Chondrocyte (in vitro differentiated cells): ENCODE data around the gene TPBGL. TPM values are rescaled to one million over a fixed set of nuclear protein-coding genes. Genes with fewer than 3 reads are reported as not detected.

Experiments used
- DNase-seq: peaks from one replicate; pipeline ENCODE4 v3.0.0; 2021; ENCODE audit warnings: mixed read lengths, low spot score
- H3K27ac Mint-ChIP-seq: one replicate; pipeline ENCODE4 v1.8.0; 2021; ENCODE audit warnings: mild to moderate bottlenecking, moderate library complexity, mixed read lengths; ENCODE audit not compliant: unreplicated experiment
- H3K27me3 Mint-ChIP-seq: 2 replicates; pipeline ENCODE4 v1.8.0; 2021; ENCODE audit warnings: low read depth, mixed read lengths
- H3K36me3 Mint-ChIP-seq: 2 replicates; pipeline ENCODE4 v1.8.0; 2021; ENCODE audit warnings: low read depth, mixed read lengths
- H3K4me1 Mint-ChIP-seq: 2 replicates; pipeline ENCODE4 v1.8.0; 2021; ENCODE audit warnings: low read depth, mild to moderate bottlenecking, mixed read lengths
- H3K4me3 Mint-ChIP-seq: one replicate; pipeline ENCODE4 v1.8.0; 2021; ENCODE audit warnings: mild to moderate bottlenecking, moderate library complexity, mixed read lengths; ENCODE audit not compliant: unreplicated experiment
- H3K9me3 Mint-ChIP-seq: 2 replicates; pipeline ENCODE4 v1.8.0; 2021; ENCODE audit warnings: low read depth, mixed read lengths
- CTCF ChIP-seq: fragments of 200-600 bp; sonication (generic); IDR thresholded peaks from 2 replicates; pipeline ENCODE4 v1.5.0; 2021; ENCODE audit warnings: antibody characterized with exemption, mild to moderate bottlenecking, moderate library complexity
- total RNA-seq: library from RNA; stranded (reverse); gene quantifications from 3 replicates; pipeline ENCODE4 v1.2.1, GENCODE V29; 2021

TPBGL gene
- total RNA-seq, 1 donor from 2014 or later, result 0.82 TPM

- Mint-ChIP-seq H3K4me1 (no peaks in the 10 kb centered on the region), H3K36me3 (no peaks in the 10 kb centered on the region), H3K27me3 (peaks cover 20% of the 10 kb centered on the region), H3K27ac (no peak overlapping the region), H3K4me3 (no peak overlapping the region), H3K9me3 (no peaks in the 10 kb centered on the region)
- no peak for TF ChIP-seq CTCF
- no peak for DNase-seq
Measured at GRCh38 chr11:75203641-75204011, 36.9 kb upstream of the TPBGL start.

- no peaks in the 10 kb centered on the region for H3K4me1 Mint-ChIP-seq
- peaks cover 18% of the 10 kb centered on the region for H3K27me3 Mint-ChIP-seq
- H3K4me3 Mint-ChIP-seq, result no peak overlapping the region
- H3K36me3 Mint-ChIP-seq, result no peaks in the 10 kb centered on the region
- no peaks in the 10 kb centered on the region for H3K9me3 Mint-ChIP-seq
- DNase-seq, result no peak
- H3K27ac Mint-ChIP-seq, result no peak overlapping the region
- TF ChIP-seq CTCF, result no peak
Measured at GRCh38 chr11:75204012-75204674, 36.4 kb upstream of the TPBGL start.

GRCh38 chr11:75204685-75205563, 35.6 kb upstream of the TPBGL start:
- H3K9me3 Mint-ChIP-seq, result no peaks in the 10 kb centered on the region
- no peak for DNase-seq
- H3K4me1 Mint-ChIP-seq, result no peaks in the 10 kb centered on the region

GRCh38 chr11:75205564-75206020, 35.0 kb upstream of the TPBGL start:
- no peak for DNase-seq
- TF ChIP-seq CTCF, result no peak
- Mint-ChIP-seq H3K27ac (no peak overlapping the region), H3K4me3 (no peak overlapping the region), H3K36me3 (no peaks in the 10 kb centered on the region), H3K9me3 (no peaks in the 10 kb centered on the region), H3K4me1 (no peaks in the 10 kb centered on the region), H3K27me3 (peaks cover 13% of the 10 kb centered on the region)

More at GRCh38 chr11:75204685-75205563, 35.6 kb upstream of the TPBGL start:
- Mint-ChIP-seq H3K4me3 (no peak overlapping the region), H3K27ac (no peak overlapping the region), H3K36me3 (no peaks in the 10 kb centered on the region), H3K27me3 (peaks cover 13% of the 10 kb centered on the region)
- peak; percentile 91 for TF ChIP-seq CTCF

- no peak for DNase-seq
- Mint-ChIP-seq H3K27me3 (peaks cover 16% of the 10 kb centered on the region), H3K4me1 (no peaks in the 10 kb centered on the region), H3K36me3 (no peaks in the 10 kb centered on the region), H3K9me3 (no peaks in the 10 kb centered on the region), H3K4me3 (no peak overlapping the region), H3K27ac (no peak overlapping the region)
- TF ChIP-seq CTCF, result no peak
Measured at GRCh38 chr11:75208446-75208845, 32.1 kb upstream of the TPBGL start.
